H9 (cell line): ENCODE results near the gene ATRIP. TPM values are rescaled to one million over a fixed set of nuclear protein-coding genes. Genes with fewer than 3 reads are reported as not detected.

ENCODE experiments used
- DNase-seq: peaks from one replicate; pipeline ENCODE4 v3.0.0-alpha.2; 2017
- H2AFZ ChIP-seq: one replicate; pipeline ENCODE4 v1.6.1; 2013; ENCODE audit warnings: mild to moderate bottlenecking, low read length, control low read depth, moderate library complexity
- H2AK5ac ChIP-seq: 2 replicates; pipeline ENCODE4 v1.6.1; 2013; ENCODE audit warnings: low read length, control low read depth, mixed read lengths; ENCODE audit not compliant: insufficient read length
- H2BK120ac ChIP-seq: one replicate; pipeline ENCODE4 v1.6.1; 2013; ENCODE audit warnings: low read depth, mild to moderate bottlenecking, low read length, control low read depth, inconsistent platforms; ENCODE audit not compliant: poor library complexity, severe bottlenecking
- H2BK12ac ChIP-seq: 2 replicates; pipeline ENCODE4 v1.6.1; 2013; ENCODE audit warnings: low read length, control low read depth, mixed read lengths, low read depth; ENCODE audit not compliant: insufficient read length
- H2BK15ac ChIP-seq: 2 replicates; pipeline ENCODE4 v1.6.1; 2013; ENCODE audit warnings: low read depth, low read length, control low read depth
- H2BK20ac ChIP-seq: one replicate; pipeline ENCODE4 v1.6.1; 2013; ENCODE audit warnings: low read depth, mild to moderate bottlenecking, low read length, control low read depth, inconsistent platforms; ENCODE audit not compliant: poor library complexity, severe bottlenecking
- H2BK5ac ChIP-seq: 2 replicates; pipeline ENCODE4 v1.6.1; 2013; ENCODE audit warnings: low read length, control low read depth, mixed read lengths; ENCODE audit not compliant: insufficient read length
- H3K14ac ChIP-seq: 2 replicates; pipeline ENCODE4 v1.6.1; 2013; ENCODE audit warnings: low read length, control low read depth; ENCODE audit not compliant: insufficient read depth
- H3K18ac ChIP-seq: 2 replicates; pipeline ENCODE4 v1.6.1; 2013; ENCODE audit warnings: low read depth, mild to moderate bottlenecking, mixed read lengths, low read length, control low read depth; ENCODE audit not compliant: insufficient read length
- H3K23ac ChIP-seq: 2 replicates; pipeline ENCODE4 v1.6.1; 2013; ENCODE audit warnings: low read length, control low read depth, mixed read lengths, low read depth; ENCODE audit not compliant: insufficient read length
- H3K23me2 ChIP-seq: 2 replicates; pipeline ENCODE4 v1.6.1; 2013; ENCODE audit warnings: low read depth, mild to moderate bottlenecking, mixed read lengths, low read length, control low read depth; ENCODE audit not compliant: insufficient read length, poor library complexity, severe bottlenecking
- H3K27ac ChIP-seq: 2 replicates; pipeline ENCODE4 v1.5.1; 2013; ENCODE audit warnings: low read length, control low read depth, mixed read lengths, low read depth; ENCODE audit not compliant: insufficient read length
- H3K27me3 ChIP-seq: 2 replicates; pipeline ENCODE4 v1.6.1; 2013; ENCODE audit warnings: low read length, control low read depth, inconsistent platforms; ENCODE audit not compliant: insufficient read depth
- H3K4ac ChIP-seq: 2 replicates; pipeline ENCODE4 v1.6.1; 2013; ENCODE audit warnings: low read depth, mild to moderate bottlenecking, control low read depth, inconsistent platforms, low read length, moderate library complexity
- H3K4me1 ChIP-seq: 2 replicates; pipeline ENCODE4 v1.6.1; 2013; ENCODE audit warnings: low read length, control low read depth, inconsistent platforms; ENCODE audit not compliant: insufficient read depth
- H3K4me2 ChIP-seq: 2 replicates; pipeline ENCODE4 v1.6.1; 2013; ENCODE audit warnings: low read length, control low read depth, mixed read lengths; ENCODE audit not compliant: insufficient read length, insufficient read depth
- H3K56ac ChIP-seq: 2 replicates; pipeline ENCODE4 v1.6.1; 2013; ENCODE audit warnings: low read depth, mild to moderate bottlenecking, mixed read lengths, low read length, control low read depth; ENCODE audit not compliant: insufficient read length
- H3K79me1 ChIP-seq: 2 replicates; pipeline ENCODE4 v1.6.1; 2013; ENCODE audit warnings: low read depth, mild to moderate bottlenecking, moderate library complexity, low read length, control low read depth, inconsistent platforms; ENCODE audit not compliant: insufficient read depth, poor library complexity, severe bottlenecking
- H3K79me2 ChIP-seq: 2 replicates; pipeline ENCODE4 v1.6.1; 2013; ENCODE audit warnings: low read length, control low read depth, inconsistent platforms; ENCODE audit not compliant: insufficient read depth
- H3K9ac ChIP-seq: 2 replicates; pipeline ENCODE4 v1.6.1; 2013; ENCODE audit warnings: low read length, control low read depth, mixed read lengths; ENCODE audit not compliant: insufficient read length; ENCODE audit errors: extremely low read depth
- H3K9me3 ChIP-seq: one replicate; pipeline ENCODE4 v1.6.1; 2013; ENCODE audit warnings: low read depth, low read length, inconsistent platforms; ENCODE audit not compliant: control insufficient read depth
- H3T11ph ChIP-seq: one replicate; pipeline ENCODE4 v1.6.1; 2013; ENCODE audit warnings: mild to moderate bottlenecking, low read length, control low read depth, inconsistent platforms
- H4K20me1 ChIP-seq: one replicate; pipeline ENCODE4 v1.6.1; 2013; ENCODE audit not compliant: control insufficient read depth, insufficient read length, insufficient read depth
- H4K5ac ChIP-seq: 2 replicates; pipeline ENCODE4 v1.6.1; 2013; ENCODE audit warnings: low read depth, mild to moderate bottlenecking, mixed read lengths, low read length, control low read depth; ENCODE audit not compliant: insufficient read length
- H4K8ac ChIP-seq: replicated peaks from 2 replicates; pipeline ENCODE4 v1.6.1; 2013; ENCODE audit warnings: low read length, control low read depth, mixed read lengths, low read depth; ENCODE audit not compliant: insufficient read length
- H4K91ac ChIP-seq: 2 replicates; pipeline ENCODE4 v1.6.1; 2013; ENCODE audit warnings: low read depth, mild to moderate bottlenecking, moderate library complexity, mixed read lengths, low read length, control low read depth; ENCODE audit not compliant: insufficient read length
- H3K27ac Mint-ChIP-seq, 3 experiments: 2 replicates in 2 of 3; 3 replicates in 1 of 3; pipeline ENCODE4 v1.8.0; 2020 to 2021; ENCODE audit warnings: mixed read lengths in 3 of 3, mild to moderate bottlenecking in 1 of 3, moderate library complexity in 1 of 3
- H3K27me3 Mint-ChIP-seq: 2 replicates; pipeline ENCODE4 v1.8.0; 2021; ENCODE audit warnings: low read depth, mild to moderate bottlenecking, moderate library complexity, mixed read lengths
- H3K36me3 Mint-ChIP-seq, 3 experiments: 2 replicates in 2 of 3; 3 replicates in 1 of 3; pipeline ENCODE4 v1.8.0; 2020 to 2021; ENCODE audit warnings: low read depth in 3 of 3, mixed read lengths in 3 of 3; ENCODE audit not compliant: insufficient read depth in 1 of 3
- H3K4me1 Mint-ChIP-seq, 2 experiments: 2 replicates each; pipeline ENCODE4 v1.8.0; 2020; ENCODE audit warnings: mixed read lengths in 2 of 2
- H3K4me3 Mint-ChIP-seq, 2 experiments: 2 replicates in 1 of 2; 3 replicates in 1 of 2; pipeline ENCODE4 v1.8.0; 2020 to 2021; ENCODE audit warnings: mild to moderate bottlenecking in 2 of 2, mixed read lengths in 2 of 2, moderate library complexity in 1 of 2
- H3K9me3 Mint-ChIP-seq, 2 experiments: 2 replicates in 1 of 2; 3 replicates in 1 of 2; pipeline ENCODE4 v1.8.0; 2020; ENCODE audit warnings: mild to moderate bottlenecking in 2 of 2, mixed read lengths in 2 of 2, moderate library complexity in 1 of 2
- CTCF ChIP-seq: fragments of 200-600 bp; sonication (generic); conservative IDR thresholded peaks from 3 replicates; pipeline ENCODE4 v1.8.0; 2021; ENCODE audit warnings: antibody characterized with exemption, mild to moderate bottlenecking
- WGBS: extraction: QIAGEN DNeasy Blood & Tissue Kit; methylation state at CpG from one replicate; pipeline ENCODE4 v1.1.7; 2013; ENCODE audit warnings: missing lambda C conversion rate, low lambda C conversion rate, mixed read lengths; ENCODE audit not compliant: insufficient read length; ENCODE audit errors: extremely low coverage; 5-methylcytosine and 5-hydroxymethylcytosine counted together
- total RNA-seq: library from RNA; stranded (reverse); gene quantifications from 2 replicates; pipeline ENCODE4 v1.2.1, GENCODE V29; 2021

ATRIP gene
- total RNA-seq, 1 experiment from 2014 or later = 16.3 TPM

- Mint-ChIP-seq H3K27me3 (no peaks in the 10 kb centered on the region), H3K27ac (no peak overlapping the region), H3K9me3 (no peaks in the 10 kb centered on the region), H3K4me3 (no peak overlapping the region), H3K4me1 (no peaks in the 10 kb centered on the region), H3K36me3 (peaks cover 41 to 81% (median 77%) of the 10 kb centered on the region in 3 experiments)
- H3K4me2 ChIP-seq = no peak overlapping the region
- H3K56ac ChIP-seq = no peak overlapping the region
- H3K79me1 ChIP-seq = no peaks in the 10 kb centered on the region
- H2BK20ac ChIP-seq = no peak overlapping the region
- H4K91ac ChIP-seq = no peak overlapping the region
- no peak overlapping the region for H2BK15ac ChIP-seq
- no peak overlapping the region for H3K18ac ChIP-seq
- H3T11ph ChIP-seq = no peak overlapping the region
- no peak overlapping the region for H2BK120ac ChIP-seq
- H2AK5ac ChIP-seq = no peak overlapping the region
- no peak overlapping the region for H4K8ac ChIP-seq
- no peak overlapping the region for H2BK12ac ChIP-seq
- no peaks in the 10 kb centered on the region for H3K4me1 ChIP-seq
- no peaks in the 10 kb centered on the region for H3K27me3 ChIP-seq
- no peak overlapping the region for H3K27ac ChIP-seq
- no peak overlapping the region for H3K9ac ChIP-seq
- H3K9me3 ChIP-seq = no peaks in the 10 kb centered on the region
- H3K23ac ChIP-seq = no peak overlapping the region
- H2BK5ac ChIP-seq = no peak overlapping the region
- no peak overlapping the region for H4K5ac ChIP-seq
- H3K79me2 ChIP-seq = no peaks in the 10 kb centered on the region; the same call in 1 of the 2 replicates
- H2AFZ ChIP-seq = no peak overlapping the region
- H4K20me1 ChIP-seq = no peaks in the 10 kb centered on the region
- DNase-seq = no peak
- no peak for TF ChIP-seq CTCF
- no peak overlapping the region for H3K14ac ChIP-seq
- WGBS = no CpG with 5 or more reads among the region's 9 CpGs
- no peak overlapping the region for H3K4ac ChIP-seq
- no peaks in the 10 kb centered on the region for H3K23me2 ChIP-seq
Observed at GRCh38 chr3:48419149-48419548, 27.4 kb upstream of the ATRIP start.
